Posterior vena cava (tissue), 2 donors: ENCODE measurements around the gene C17orf107. TPM values are rescaled to one million over a fixed set of nuclear protein-coding genes. Genes with fewer than 3 reads are reported as not detected.

Source experiments
- total RNA-seq, 2 donors: library from RNA; stranded (reverse); fragmentation: NEBNext Ultra II Directional; extraction: Animal tissue kit (Norgen Biotek cat#: 25700); gene quantifications; one replicate each; pipeline ENCODE4 v1.2.1, GENCODE V29; 2021
- donor health status: DM: yes; HTN: yes; CAD: no.
- donor health status: DM: yes; HTN: yes; CAD: no.

Gene C17orf107
- total RNA-seq, 2 donors from 2014 or later, result 1.00 to 1.3 TPM

Other genes with a start within 250 kb of the C17orf107 start
- 10 to 100 TPM; 33.3 to 37.8 TPM for gene PELP1, start 195.4 kb upstream of the C17orf107 start, total RNA-seq
- gene ARRB2, start 188.9 kb upstream of the C17orf107 start, total RNA-seq, result 10 to 100 TPM; 50.7 to 63.8 TPM
- gene MED11, start 168.1 kb upstream of the C17orf107 start, total RNA-seq, result 10 to 100 TPM in 1 of 2 donors, 1 to 10 TPM in 1; 10.0 to 10.8 TPM
- gene ZMYND15, start 159.7 kb upstream of the C17orf107 start, total RNA-seq, result 1 to 10 TPM; 1.1 to 1.2 TPM
- 10 to 100 TPM; 14.8 to 20.4 TPM for gene CXCL16, start 159.6 kb upstream of the C17orf107 start, total RNA-seq
- gene TM4SF5, start 127.7 kb upstream of the C17orf107 start, total RNA-seq, result not detected
- gene VMO1, start 113.2 kb upstream of the C17orf107 start, total RNA-seq, result 1 to 10 TPM; 2.1 to 3.4 TPM
- gene GLTPD2, start 110.6 kb upstream of the C17orf107 start, total RNA-seq, result not detected
- 100 to 1,000 TPM in 1 of 2 donors, 10 to 100 TPM in 1; 87.5 to 103 TPM for gene PSMB6, start 103.4 kb upstream of the C17orf107 start, total RNA-seq
- 10 to 100 TPM; 22.2 to 30.3 TPM for gene PLD2, start 92.4 kb upstream of the C17orf107 start, total RNA-seq
- gene MINK1, start 66.2 kb upstream of the C17orf107 start, total RNA-seq, result 10 to 100 TPM; 53.3 to 67.0 TPM
- gene CHRNE, start 3.6 kb downstream of the C17orf107 start, total RNA-seq, result 1 to 10 TPM in 1 of 2 donors, under 1 TPM in 1; 0.57 to 1.5 TPM
- not detected for gene GP1BA, start 32.7 kb downstream of the C17orf107 start, total RNA-seq
- gene SLC25A11, start 40.5 kb downstream of the C17orf107 start, total RNA-seq, result 10 to 100 TPM; 33.0 to 43.7 TPM
- 10 to 100 TPM; 62.7 to 77.3 TPM for gene RNF167, start 40.7 kb downstream of the C17orf107 start, total RNA-seq
- gene PFN1, start 49.0 kb downstream of the C17orf107 start, total RNA-seq, result 100 to 1,000 TPM; 582 to 588 TPM
- 1 to 10 TPM; 3.2 to 4.3 TPM for gene ENO3, start 51.6 kb downstream of the C17orf107 start, total RNA-seq
- gene SPAG7, start 68.3 kb downstream of the C17orf107 start, total RNA-seq, result 10 to 100 TPM; 47.0 to 50.7 TPM
- 10 to 100 TPM; 52.0 to 72.2 TPM for gene CAMTA2, start 88.1 kb downstream of the C17orf107 start, total RNA-seq
- 1 to 10 TPM in 1 of 2 donors, under 1 TPM in 1; 0.60 to 1.3 TPM for gene INCA1, start 98.0 kb downstream of the C17orf107 start, total RNA-seq
- gene KIF1C, start 98.4 kb downstream of the C17orf107 start, total RNA-seq, result 100 to 1,000 TPM; 192 to 254 TPM
- under 1 TPM in 1 of 2 donors, not detected in 1; 0.14 TPM for gene SLC52A1, start 135.9 kb downstream of the C17orf107 start, total RNA-seq
- 1 to 10 TPM; 4.1 to 4.6 TPM for gene ZFP3, start 178.9 kb downstream of the C17orf107 start, total RNA-seq
- 1 to 10 TPM; 3.7 to 6.3 TPM for gene ZNF232, start 212.3 kb downstream of the C17orf107 start, total RNA-seq
- under 1 TPM in 1 of 2 donors, not detected in 1; 0.19 TPM for gene USP6, start 216.5 kb downstream of the C17orf107 start, total RNA-seq